PFSK-1 (cell line): ENCODE results near the gene CEP70.

Experiments
- FOXP2 ChIP-seq: optimal IDR thresholded peaks from 2 replicates; pipeline ENCODE3; 2011; ENCODE audit warnings: borderline replicate concordance, control low read depth, inconsistent platforms; ENCODE audit not compliant: insufficient read depth; ENCODE audit errors: extremely low read length, extremely low read depth
- POLR2AphosphoS5 ChIP-seq: IDR thresholded peaks from 2 replicates; pipeline ENCODE4 v1.6.1; 2012; ENCODE audit warnings: low read depth, mild to moderate bottlenecking, control low read depth, low read length, moderate library complexity
- SIN3A ChIP-seq: IDR thresholded peaks from 2 replicates; pipeline ENCODE4 v1.6.1; 2012; ENCODE audit warnings: mild to moderate bottlenecking, low read length, moderate library complexity, borderline replicate concordance; ENCODE audit not compliant: insufficient read depth
- TAF1 ChIP-seq: IDR thresholded peaks from 2 replicates; pipeline ENCODE4 v1.6.1; 2012; ENCODE audit warnings: low read length, control low read depth, borderline replicate concordance; ENCODE audit not compliant: insufficient read depth
- TF ChIP-seq, protein P1 (sequence below), 2 experiments: IDR thresholded peaks; 2 replicates each; pipeline versions ENCODE4 v1.6.1 to v1.8.0; 2011 to 2012; ENCODE audit warnings: low read depth in 2 of 2, low read length in 2 of 2, control low read depth in 1 of 2, inconsistent platforms in 1 of 2, mild to moderate bottlenecking in 1 of 2, moderate library complexity in 1 of 2; ENCODE audit not compliant: insufficient read depth in 1 of 2

The CEP70 gene

DNA sequence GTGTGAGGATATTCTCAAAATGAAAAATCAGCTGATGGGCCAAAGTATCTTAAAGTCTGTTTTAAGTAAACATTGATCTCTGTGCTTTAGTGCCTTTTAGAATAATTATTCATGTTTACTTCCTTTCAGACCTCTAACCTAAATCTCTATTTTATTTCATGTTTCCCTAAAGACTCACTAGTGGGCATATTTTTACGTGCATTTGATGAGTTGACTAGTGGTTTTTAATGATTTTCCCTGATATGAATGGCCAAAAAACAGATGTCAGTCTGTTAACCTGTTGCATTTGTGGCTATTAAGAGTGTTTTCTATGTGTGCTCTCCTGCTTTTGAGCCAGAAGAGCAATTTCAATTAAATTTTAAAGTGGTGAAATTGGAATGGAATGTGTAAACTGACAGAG, 21.4 kb upstream of the CEP70 start:
- no peak for TF ChIP-seq POLR2AphosphoS5

DNA sequence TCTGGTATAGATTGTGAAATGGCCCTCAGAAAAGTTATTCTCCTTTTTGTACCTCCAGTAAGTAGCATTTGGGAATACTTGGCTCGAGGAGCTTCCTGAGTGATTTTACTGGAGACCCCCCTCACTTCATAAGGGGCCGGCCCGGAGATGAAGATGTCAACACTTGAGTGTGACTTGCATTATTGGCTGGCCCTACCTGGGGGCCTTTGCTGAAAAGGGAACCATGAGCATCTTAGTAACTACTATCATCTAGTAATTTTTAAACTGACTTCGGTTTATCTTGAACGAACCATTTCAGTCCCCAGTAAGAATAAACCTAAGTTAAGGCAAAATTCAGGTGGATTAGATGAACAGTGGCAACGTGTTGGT, 15.8 kb upstream of the CEP70 start:
- TF ChIP-seq POLR2AphosphoS5 (no peak), TAF1 (no peak), SIN3A (no peak), FOXP2 (no peak)
- TF ChIP-seq, protein P1, sequence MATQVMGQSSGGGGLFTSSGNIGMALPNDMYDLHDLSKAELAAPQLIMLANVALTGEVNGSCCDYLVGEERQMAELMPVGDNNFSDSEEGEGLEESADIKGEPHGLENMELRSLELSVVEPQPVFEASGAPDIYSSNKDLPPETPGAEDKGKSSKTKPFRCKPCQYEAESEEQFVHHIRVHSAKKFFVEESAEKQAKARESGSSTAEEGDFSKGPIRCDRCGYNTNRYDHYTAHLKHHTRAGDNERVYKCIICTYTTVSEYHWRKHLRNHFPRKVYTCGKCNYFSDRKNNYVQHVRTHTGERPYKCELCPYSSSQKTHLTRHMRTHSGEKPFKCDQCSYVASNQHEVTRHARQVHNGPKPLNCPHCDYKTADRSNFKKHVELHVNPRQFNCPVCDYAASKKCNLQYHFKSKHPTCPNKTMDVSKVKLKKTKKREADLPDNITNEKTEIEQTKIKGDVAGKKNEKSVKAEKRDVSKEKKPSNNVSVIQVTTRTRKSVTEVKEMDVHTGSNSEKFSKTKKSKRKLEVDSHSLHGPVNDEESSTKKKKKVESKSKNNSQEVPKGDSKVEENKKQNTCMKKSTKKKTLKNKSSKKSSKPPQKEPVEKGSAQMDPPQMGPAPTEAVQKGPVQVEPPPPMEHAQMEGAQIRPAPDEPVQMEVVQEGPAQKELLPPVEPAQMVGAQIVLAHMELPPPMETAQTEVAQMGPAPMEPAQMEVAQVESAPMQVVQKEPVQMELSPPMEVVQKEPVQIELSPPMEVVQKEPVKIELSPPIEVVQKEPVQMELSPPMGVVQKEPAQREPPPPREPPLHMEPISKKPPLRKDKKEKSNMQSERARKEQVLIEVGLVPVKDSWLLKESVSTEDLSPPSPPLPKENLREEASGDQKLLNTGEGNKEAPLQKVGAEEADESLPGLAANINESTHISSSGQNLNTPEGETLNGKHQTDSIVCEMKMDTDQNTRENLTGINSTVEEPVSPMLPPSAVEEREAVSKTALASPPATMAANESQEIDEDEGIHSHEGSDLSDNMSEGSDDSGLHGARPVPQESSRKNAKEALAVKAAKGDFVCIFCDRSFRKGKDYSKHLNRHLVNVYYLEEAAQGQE (IDR thresholded peaks at IDR 0.05; ENCODE audit: insufficient read depth in 1 of 2, low read depth in 2 of 2, low read length in 2 of 2), result no peak

DNA sequence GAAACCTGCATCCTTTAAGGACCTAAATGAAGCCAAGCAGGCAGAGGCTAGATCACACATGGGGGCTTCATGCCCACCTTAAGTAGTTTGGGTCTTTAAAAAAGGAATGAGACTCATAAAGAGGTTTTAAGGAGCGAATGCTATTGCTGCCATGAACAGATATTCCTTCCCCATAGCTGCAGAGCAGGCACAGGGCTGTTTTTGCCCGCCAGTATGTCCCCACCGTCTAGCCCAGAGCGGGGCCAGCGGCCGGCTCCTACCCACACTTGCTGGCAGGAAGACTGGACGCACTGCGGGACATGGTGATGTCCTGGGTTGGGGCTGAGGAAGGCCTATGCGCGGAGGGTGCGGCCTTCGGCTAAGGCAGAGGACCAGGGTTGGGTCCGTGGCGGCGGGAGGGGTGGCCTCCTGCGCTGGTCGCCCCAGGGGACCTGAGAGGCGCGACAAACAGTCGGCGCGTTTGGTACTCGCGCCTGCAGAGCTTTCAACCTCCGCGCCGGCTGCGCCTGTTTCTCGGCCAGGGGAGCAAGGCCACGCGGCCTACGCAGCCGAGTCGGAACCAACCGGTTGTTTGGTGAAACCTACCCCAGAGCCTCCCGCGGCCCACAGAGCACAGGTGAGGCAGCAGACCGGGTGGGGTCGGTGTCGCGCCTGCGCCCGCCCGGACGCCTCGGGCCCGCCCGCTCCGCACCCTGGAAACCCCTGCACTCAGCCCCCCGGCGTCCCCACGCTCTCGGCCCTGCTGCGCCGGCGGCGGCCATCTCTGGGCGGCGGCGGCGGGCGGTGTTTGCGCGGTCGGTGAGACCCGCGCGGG, 14.5 kb upstream of the CEP70 start, which contains the start of gene FAIM:
TSS of gene FAIM (plus strand) at position 450 of the 814 bp plus-strand sequence. CDS start 10,956 bp downstream, outside the sequence.
- TF ChIP-seq, protein P1 (IDR thresholded peaks at IDR 0.05; ENCODE audit: insufficient read depth in 1 of 2, low read depth in 2 of 2, low read length in 2 of 2), result no peak
- TF ChIP-seq POLR2AphosphoS5, result no peak
- TF ChIP-seq FOXP2, result no peak
- no peak for TF ChIP-seq TAF1
- no peak for TF ChIP-seq SIN3A

DNA sequence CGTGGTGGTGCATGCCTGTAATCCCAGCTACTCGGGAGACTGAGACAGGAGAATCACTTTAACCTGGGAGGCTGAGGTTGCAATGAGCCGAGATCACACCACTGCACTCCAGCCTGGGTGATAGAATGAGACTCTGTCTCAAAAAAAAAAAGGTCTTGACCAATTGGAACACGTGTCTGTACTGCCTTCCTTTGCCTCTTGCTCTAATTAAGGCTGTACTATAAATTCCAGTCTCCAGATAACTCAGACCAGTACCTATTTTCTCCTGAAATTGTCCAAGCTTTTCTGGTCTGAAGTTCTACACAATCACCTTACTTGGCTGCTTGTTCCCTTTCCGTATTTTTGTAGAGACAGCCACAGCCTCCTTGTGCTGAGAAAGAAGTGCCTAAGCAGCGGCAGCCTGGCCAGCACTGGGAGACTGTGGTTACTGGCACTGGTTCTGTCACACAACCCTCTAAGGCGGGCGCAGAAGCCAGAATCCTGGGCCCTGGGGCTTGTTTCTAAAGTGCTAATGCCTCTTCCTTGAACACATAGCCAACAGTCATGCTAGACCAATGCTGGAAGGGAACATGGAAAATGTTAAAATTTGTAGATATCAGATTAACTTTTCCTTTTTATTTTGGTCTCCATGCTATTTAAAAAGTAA, 6.2 kb upstream of the CEP70 start:
- TF ChIP-seq TAF1 (no peak), FOXP2 (no peak), SIN3A (no peak), POLR2AphosphoS5 (no peak)
- TF ChIP-seq, protein P1 (IDR thresholded peaks at IDR 0.05; ENCODE audit: insufficient read depth in 1 of 2, low read depth in 2 of 2, low read length in 2 of 2), result no peak

DNA sequence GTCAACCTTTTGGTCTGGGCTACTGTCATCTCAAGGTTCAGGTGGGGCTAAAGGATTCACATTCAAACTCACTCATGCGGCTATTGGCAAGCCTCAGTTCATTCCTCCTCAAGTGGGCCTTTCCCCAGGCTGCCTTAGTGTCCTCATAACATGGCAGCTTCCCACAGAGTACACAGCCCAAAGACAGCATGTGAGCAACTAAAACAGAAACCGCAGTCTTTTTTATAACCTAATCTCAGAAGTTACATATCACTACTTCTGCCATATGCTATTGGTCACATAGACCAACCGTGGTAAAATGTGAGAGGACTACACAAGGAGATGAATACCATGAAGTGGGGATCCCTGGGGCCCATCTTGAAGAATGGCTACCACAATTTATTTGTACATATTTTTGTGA, 4.5 kb upstream of the CEP70 start:
- TF ChIP-seq, protein P1 (IDR thresholded peaks at IDR 0.05; ENCODE audit: insufficient read depth in 1 of 2, low read depth in 2 of 2, low read length in 2 of 2), result no peak
- TF ChIP-seq POLR2AphosphoS5, result no peak
- TF ChIP-seq TAF1, result no peak
